ENCODE measurements around the gene OS9. TPM values are rescaled to one million over a fixed set of nuclear protein-coding genes. Genes with fewer than 3 reads are reported as not detected.

OS9 gene
- total and polyA plus RNA-seq, 9 of the 15 experiments (the other 6 are each of a cell fraction or from before 2014, with no cell fraction given) = 4.6 to 105 (median 89.5) TPM

- H3K9me1 ChIP-seq (ENCODE audit: control insufficient read depth, insufficient read depth, low read length) = peaks cover 4% of the 10 kb centered on the region
- H3K27ac ChIP-seq (ENCODE audit: extremely low read depth, low read depth, low read length) = no peak overlapping the region
- ChIA-PET POLR2A (interaction anchor here (0.5 to 1.2 kb wide), 5 partner anchors 10 to 1803 kb away, joined by 3 to 6 read pairs (median 3); no protein-coding TSS in a partner anchor), CTCF (ENCODE audit: low intra/inter-chr PET ratio) (no interaction called here)
- ATAC-seq = no peak
- H3K4me1 ChIP-seq (replicated peaks in 1 of 2; ENCODE audit: control insufficient read depth in 2 of 2, insufficient read depth in 2 of 2, low read length in 2 of 2) = peaks cover 0 to 17% of the 10 kb centered on the region in 2 experiments; a peak in 2 of 5 replicates
- H3K79me2 ChIP-seq (ENCODE audit: control insufficient read depth, insufficient read depth, low read length) = no peaks in the 10 kb centered on the region
- no peak overlapping the region for H3K4me2 ChIP-seq (ENCODE audit: insufficient read depth, low read length)
- H3K9ac ChIP-seq (ENCODE audit: insufficient read depth in 1 of 2, low read depth in 2 of 2, low read length in 2 of 2) = no peak overlapping the region
- H3K27me3 ChIP-seq (ENCODE audit: control insufficient read depth in 2 of 2, insufficient read depth in 2 of 2, low read length in 2 of 2) = peaks cover 33 to 50% of the 10 kb centered on the region in 2 experiments
- no peaks in the 10 kb centered on the region for H3K36me3 ChIP-seq (ENCODE audit: control insufficient read depth, insufficient read depth, low read length)
- 3% methylated on average over 3 of the region's 5 CpGs for WGBS (ENCODE audit: insufficient coverage, low coverage, missing lambda C conversion rate)
- no peaks in the 10 kb centered on the region; the same call in 1 of the 2 replicates for H3K9me3 ChIP-seq (replicated peaks; ENCODE audit: control insufficient read depth, insufficient read depth, low read depth, low read length)
- no peak for DNase-seq (ENCODE audit: extremely low read depth in 1 of 4, low spot score in 3 of 4)
- BruUV-seq (replicated peaks) = no TSS peak
- no peak overlapping the region for H2AFZ ChIP-seq (ENCODE audit: low read depth, low read length)
- TF ChIP-seq LEF1 (IDR thresholded peaks at IDR 0.05) = no peak
- no peak for TF ChIP-seq TCFL5 (CRISPR knock-in tag; conservative IDR thresholded peaks at IDR 0.05)
- no peak for TF ChIP-seq PTRF (tag; IDR thresholded peaks at IDR 0.05)
- no peak for TF ChIP-seq BDP1 (IDR thresholded peaks at IDR 0.05; ENCODE audit: insufficient read depth, insufficient read length)
- TF ChIP-seq ZNF316 (IDR thresholded peaks at IDR 0.05) = no peak
- no peak for TF ChIP-seq NFRKB (IDR thresholded peaks at IDR 0.05; ENCODE audit: low read depth)
- intact Hi-C loops (cut with micrococcal nuclease) (loop anchor here (1.0 kb wide), 1 partner anchor 143 kb away; no protein-coding TSS in a partner anchor), in situ Hi-C loops (cut with MboI) (no loop called here)
- H4K20me1 ChIP-seq (replicated peaks; ENCODE audit: control insufficient read depth, insufficient read depth, low read length) = no peaks in the 10 kb centered on the region; the same call in 1 of the 2 replicates
- no peak overlapping the region for H3K4me3 ChIP-seq
- FAIRE-seq = no peak
Measured at GRCh38 chr12:57729321-57729844, 35.5 kb downstream of the OS9 start.
